CD4-positive, alpha-beta T cell treated with Interleukin-15 for 1 hour (primary cell): ENCODE measurements around the gene PGBD5.

ENCODE experiments used
- DNase-seq: peaks from one replicate; pipeline ENCODE4 v3.0.0-alpha.2; 2020

The PGBD5 gene

DNA sequence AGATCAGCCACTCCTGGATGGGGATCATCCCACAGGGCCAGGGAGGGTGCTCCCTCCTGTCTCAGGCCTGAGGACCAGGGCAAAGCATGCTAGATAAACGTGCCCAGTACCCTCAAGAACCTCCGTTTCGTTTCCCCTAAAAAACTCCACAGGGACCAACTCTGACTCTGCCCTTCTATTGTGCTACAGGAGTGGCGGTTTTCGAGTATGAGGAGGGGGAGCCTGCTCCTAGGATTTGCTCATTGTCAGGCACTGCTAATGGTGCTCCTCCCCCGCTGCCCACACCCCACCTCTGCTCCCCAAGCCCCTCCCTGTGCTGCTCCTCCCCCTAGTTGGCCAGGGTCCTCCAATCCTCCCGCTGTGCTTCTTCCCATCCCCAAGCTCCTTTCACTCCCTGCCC is 32.0 kb downstream of the PGBD5 start:
- no peak for DNase-seq

DNA sequence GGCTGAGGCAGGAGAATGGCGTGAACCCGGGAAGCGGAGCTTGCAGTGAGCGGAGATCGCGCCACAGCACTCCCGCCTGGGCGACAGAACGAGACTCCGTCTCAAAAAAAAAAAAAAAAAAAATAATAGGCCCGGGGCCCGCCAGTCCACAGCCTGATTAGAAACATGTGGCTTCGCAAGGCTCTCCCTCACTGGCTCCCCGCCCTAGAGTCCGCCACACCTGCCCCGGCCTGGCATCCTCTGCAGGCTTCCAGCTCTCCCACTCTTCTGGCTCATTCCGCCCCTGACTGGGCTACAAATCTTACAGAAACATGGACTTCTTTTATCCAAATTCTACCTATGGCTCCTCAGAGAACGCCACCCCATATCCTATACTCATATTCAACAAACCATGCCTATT is 32.4 kb downstream of the PGBD5 start:
- DNase-seq: no peak

DNA sequence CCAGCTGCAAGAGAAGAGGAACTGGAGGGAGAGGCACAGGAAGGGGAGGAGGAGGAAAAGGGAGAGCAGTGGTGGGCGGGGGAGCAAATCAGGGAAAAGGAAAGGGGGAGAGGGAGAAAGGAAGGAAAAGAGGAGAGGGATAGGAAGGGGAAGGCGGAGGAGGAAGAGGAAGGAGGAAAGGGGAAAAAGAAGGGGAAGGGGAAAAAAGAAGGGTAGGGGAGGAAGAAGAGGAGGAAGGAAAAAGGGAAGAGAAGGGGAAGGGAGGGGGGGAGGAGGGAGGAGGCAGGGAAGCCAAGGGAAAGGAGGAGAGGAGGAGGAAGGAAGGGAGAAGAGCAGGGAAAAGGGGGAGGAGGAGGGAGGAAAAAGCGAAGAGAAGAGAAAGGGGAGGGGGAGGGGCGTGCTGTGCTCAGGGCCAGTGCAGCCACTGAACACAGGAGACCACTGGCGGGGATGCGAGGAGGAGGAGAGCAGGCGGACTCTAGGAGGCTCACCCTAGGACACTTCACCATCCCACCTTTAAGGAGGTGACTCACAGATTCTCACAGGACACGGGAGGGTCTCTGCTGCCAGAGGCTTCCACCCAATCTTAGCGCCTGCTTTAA is 33.1 kb downstream of the PGBD5 start:
- no peak for DNase-seq

DNA sequence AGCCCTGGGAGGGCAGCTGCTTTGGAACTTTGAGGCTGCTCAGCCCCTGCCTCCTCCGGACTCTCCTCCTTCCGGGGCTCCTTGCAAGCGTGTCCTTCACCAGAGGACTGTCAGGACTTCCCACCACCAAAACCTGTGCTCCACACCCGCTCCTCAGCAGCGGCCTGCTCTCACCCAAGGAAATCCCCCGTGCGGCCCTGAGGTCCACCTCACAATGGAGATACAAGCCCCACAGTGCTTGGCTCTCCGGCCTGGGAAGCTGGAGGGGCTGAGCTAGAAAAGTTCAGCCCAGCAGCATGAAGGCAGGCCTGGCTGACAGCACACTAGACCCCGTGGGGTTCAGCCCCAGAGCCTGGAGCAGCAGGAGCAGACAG is 33.6 kb downstream of the PGBD5 start:
- no peak for DNase-seq

DNA sequence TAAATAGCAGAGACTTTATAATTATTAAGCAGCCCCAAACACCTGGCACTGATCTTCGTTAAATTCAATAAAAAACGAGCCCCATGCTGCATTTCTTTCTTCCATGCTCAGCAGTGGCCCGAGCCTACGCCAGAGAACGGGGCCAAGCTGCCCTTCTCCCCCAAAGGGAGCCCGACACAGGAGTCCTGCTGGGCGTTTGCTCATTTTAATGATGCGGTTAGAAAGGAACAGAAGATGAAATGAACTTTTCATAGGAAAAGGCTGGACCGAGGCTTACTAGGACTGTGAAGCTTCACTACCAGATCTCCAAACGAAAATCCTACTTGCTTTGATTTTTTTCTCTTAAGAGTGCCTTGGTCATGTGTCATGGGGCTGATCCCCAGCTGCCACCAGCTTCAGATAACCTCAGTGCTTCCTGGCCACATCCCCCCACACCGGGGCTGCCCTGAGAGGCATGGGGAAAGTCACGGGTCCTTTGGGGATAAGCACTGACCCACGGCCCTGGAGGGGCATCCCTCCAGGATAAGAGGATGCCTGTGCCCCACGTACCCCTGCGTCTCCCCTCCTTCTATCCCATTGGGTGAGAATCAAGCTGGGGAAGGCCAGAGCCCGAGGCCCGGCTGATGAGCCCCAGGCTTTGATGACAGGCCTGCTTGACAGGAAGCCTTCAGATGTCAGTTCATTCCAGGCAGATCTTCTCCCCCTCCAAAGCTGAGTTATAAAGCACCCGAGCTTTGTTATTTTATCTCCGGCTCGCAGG is 34.2 kb downstream of the PGBD5 start:
- no peak for DNase-seq

DNA sequence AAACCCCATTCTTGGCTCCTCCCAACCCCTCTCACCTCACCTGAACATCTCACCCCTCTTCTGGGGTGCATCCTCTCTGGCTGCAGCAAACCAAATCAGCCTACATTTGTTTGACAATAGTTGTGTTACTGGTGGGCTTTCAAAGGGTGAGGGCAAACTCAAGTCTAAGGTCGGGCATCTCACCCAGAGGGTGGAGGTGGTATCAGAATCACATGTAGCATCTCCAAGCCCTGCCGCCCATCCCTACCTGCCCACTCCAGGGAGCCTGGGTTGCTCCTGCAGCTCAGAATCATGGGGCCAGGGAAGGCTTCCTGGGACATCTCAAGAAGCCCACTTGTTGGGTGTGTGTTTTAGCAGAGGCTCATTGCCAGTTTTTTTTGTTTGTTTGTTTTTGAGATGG is 35.8 kb downstream of the PGBD5 start:
- no peak for DNase-seq

DNA sequence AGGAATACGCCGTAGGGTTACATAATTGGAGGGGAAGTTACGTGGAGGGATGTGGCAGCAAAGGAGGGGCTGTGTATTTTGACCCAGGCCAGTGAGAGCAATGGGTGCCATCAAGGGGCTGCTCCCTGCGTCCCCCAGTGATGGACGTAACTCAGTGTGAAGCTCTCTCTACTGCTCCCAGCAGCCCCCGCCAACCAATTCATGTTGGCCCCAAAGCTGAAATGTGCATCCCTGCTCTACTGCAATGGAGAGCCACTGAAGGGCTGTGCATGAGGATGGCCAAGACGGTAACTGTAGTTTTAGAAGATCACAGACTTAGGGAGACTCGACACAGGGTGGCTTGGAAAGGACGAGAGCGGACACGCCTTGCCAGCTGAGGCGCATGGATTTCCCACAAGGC is 38.3 kb downstream of the PGBD5 start:
- DNase-seq: no peak

DNA sequence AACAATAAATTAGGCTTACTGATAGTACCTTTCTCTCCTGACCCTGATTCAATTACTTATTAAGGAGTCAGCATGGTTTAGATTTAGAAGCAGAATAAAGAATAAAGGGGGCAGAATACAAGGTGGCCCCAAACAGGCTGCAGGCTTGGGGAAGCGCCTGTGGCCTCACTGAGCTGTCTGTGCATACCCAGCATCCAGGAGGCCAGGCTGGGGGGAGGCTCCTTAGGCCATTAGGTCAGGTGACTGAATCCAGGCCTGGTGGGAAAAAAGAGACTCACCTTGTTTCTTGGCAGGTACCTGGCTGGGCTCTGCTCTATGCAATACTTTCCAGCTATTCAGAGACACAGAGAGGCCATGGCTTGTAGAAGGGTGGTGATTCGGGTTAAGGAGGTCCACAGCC is 38.8 kb downstream of the PGBD5 start:
- DNase-seq: no peak

DNA sequence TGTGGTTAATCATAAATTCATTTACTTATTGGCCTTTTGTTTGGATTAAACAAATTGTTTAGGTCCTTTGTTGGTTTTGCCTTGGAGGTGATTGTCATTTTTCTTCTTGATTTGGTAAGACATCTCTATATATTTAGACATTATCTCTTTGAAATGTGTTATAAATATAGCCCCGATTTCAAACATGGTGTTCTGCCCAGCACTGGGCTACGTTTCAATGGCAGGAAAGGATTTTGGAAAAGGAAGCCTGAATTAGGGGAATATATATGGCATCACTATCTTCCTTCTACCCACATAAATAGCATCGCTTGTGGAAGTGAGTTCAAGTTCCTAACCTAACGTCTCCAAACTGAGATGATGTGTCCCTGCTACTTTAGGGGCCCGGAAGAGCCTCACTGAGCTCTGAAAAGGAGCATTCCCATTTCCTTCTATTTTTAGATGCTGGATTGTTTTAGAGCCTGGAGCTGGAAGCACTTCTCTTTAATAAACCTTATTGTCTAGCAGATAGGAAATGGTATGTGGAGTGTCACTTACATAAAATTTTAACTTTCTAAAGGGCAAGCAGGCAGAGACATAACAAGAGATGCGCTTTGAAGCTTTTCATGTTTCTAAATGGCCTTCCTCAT is 39.4 kb downstream of the PGBD5 start:
- no peak for DNase-seq

DNA sequence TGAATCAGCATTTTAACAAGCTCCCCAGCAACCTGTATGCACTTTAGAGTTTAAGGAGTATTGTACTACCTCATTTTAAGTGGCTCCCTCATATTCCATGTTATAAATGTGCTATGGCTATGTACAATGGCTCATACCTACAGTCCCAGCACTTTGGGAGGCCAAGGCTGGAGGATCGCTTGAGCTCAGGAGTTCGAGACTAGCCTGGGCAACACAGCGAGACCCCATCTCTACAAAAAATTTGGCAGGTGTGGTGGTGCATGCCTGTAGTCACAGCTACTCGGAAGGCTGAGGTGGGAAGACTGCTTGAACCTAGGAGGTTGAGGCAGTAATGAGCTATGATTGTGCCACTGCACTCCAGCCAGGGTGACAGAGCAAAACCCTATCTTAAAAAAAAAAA is 40.2 kb downstream of the PGBD5 start:
- no peak for DNase-seq

DNA sequence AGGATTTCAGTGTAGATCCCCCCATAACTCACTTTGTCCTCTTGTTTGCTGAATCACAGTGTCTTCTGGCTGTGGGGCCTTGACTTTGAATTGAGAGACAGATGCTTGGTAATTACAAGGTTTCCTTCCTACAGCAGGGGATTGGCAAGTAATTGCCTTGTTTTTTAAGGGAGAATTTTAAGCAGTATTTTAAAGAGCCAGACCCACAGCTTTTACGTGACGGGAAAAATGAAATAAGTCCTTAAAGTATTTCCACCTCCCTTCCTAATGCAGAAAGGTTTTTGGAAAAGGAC is 41.0 kb downstream of the PGBD5 start:
- no peak for DNase-seq

DNA sequence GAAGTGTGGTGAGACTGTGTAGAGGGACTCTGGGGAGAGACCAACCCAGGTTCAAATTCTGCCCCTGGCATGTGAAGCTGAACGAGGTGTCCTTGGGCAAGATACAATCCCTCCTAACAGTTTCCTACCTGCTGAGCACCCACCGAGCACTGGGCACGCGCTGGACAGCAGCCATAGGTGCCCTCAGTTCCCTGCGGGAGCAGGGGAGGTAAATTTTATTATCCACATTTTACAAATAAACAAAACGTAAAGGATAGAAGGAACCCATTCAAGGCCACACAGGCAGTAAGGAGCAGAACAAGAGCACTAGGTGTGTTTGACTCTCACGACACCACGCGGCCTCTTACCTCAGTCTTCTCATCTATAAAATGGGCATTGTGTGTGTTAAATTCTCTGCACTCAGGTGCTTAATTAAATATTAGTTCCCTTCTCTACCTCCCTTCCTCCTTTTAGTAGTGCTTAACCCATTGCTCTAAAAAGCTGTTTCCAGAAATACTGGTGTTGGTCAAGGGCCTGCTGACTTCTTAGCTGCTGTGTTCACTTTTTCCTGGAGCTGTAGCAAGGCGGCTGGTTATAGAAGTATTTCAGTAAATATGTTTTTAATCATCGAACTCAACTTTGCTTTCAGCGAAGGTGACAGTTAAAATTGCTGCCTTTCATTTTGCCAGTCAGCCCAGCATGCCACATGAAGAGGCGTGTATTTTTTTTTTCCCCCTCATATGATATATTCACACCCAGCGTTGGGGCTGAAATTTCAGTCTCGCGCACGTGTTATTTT is 41.6 kb downstream of the PGBD5 start:
- DNase-seq: no peak

DNA sequence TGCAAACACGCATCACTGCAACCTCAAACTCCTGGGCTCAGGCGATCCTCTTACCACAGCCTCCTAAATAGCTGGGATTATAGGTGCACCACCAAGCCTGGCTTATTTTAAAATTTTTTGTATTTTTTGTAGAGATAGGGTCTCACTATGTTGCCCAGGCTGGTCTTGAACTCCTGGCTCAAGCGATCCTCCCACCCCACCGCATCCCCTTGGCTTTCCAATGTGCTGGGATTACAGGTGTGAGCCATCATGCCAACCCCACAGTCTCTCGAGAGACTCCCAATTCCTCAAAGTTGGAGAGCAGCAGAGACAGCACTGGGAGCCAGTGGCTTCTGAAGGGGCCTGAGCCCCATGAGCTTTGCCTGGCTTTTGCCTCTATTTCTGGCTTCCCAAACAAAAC is 42.7 kb downstream of the PGBD5 start:
- no peak for DNase-seq

DNA sequence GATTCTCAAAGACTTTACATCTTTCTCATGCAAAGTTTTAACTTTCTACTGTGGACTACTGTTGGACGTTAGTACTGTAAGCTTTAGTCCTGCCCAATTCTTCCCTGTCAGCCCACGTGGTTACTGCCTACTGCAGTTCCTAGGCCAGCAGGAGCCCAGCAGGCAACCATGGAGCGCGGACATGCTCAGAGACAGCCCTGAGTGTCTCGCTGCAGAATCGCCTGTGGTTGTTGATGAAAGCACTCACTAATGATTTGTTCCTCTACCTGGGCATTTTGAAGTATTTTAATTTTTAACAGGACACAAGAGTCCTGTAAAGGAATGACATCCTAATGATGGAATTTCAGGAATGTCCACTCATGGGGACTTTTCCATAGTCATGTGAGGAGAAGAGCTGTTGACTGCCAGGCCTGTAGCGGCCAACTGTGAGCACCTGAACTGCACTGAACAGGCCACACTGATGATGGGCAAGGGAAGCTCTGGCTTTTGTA is 44.1 kb downstream of the PGBD5 start:
- no peak for DNase-seq

DNA sequence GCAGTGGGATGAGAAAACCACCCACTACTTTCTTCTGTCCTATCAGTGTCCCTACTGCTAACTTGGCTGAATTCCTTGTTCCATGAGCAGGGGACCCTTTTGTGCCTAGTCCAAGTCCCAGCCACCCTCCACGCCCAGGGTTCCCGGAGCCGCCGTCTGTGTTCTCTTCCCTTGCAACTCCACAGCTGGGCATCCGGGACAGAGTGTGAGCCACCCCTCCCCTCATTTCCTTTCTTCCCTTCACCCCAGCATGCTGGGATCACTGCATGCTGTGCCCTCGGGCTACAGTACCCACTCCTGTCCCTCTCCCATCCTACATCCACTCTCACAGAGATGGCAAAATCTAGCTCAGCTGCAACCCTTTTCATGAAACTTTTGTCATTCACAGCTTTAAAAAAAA is 44.5 kb downstream of the PGBD5 start:
- DNase-seq: no peak

DNA sequence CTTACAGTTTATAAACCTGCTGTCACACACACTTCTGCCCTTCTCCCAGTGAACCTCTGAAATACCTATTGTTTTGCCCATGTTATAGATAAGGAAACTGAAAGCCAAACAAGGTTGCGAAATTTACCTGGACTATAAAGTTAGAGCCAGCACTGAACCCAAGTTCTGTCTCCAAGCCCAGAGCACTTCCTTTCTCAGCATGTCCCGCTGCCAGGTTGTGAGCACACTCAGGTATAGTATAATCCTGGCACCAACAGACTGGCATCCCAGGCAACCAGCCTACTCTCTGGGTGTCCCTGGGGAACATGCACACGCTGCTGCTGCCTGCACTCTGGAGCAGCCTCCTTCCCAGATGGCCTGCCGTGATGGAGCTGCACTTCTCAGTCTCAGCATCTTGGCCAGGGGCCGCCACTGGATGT is 45.1 kb downstream of the PGBD5 start:
- no peak for DNase-seq

DNA sequence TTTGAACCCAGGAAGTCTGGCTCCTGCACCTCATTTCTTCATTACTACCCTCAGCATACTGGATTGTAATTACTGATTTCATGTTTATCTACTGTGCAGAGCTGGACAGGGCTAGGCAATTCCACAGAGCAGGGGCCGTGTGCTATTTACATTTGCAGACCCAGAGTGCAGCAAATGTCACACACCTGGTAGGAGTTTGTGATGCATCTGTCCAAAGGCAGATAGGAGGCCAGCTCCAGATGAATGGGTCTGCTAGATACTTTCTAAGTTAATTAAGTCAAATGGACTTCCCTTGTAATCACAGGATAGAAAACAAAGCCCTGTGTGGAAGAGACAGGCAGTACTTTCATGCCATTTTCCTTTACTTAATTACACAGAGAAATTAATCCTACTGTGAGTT is 46.2 kb downstream of the PGBD5 start:
- DNase-seq: no peak

DNA sequence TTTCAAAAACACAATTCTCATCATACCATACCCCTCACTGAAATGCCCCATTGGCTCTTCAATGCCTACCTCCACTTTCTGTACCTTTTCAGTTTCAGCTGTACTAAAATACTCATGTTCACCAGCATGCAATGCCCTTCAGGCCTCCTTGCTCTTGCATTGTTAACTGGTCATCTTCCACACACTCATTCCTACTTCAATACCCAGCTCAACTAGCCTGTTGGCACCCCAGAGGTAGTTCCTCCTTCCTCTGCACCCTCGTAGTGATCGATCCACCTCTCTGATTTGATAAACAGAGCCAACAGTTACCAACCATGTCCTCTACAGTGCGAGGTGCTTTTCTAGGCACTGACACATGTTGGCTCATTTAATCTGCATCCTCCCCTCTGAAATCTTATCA is 46.7 kb downstream of the PGBD5 start:
- DNase-seq: no peak

DNA sequence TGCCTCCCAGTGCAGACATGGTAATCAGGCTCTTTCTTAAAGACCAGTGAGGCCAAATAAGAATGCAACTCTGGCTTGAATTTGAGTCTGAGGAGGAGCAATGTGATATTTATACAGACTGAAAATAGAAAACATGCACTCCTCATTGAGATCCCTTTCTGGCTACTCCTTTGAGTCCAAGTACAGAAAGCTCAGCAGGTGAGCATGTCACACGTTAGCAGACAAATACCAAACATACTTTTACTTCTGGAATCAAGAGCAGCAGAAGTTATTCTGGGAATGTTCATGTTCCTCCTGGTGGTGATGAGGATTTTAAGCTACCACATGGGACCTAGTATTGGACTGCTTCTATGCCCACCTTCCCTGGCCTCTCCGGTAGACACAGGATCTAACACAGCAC is 48.3 kb downstream of the PGBD5 start:
- no peak for DNase-seq

DNA sequence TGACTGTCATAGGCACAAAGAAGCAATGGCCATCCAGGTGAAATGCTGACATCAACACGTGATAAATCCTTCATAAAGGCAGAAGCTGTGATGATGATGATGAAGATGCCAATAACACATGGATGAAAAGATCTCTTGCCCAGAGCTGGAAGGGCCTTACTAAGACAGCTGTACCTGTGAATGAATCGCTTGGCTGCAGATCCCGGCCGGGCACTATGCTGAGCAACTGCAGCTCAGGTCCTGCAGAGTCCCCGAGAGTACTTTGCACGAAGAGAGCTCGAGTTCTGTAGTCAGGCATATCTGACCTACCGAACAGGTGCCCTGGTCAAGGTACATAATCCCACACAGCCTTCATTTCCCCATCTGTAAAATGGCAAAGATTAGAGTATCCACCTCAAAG is 48.8 kb downstream of the PGBD5 start:
- DNase-seq: no peak

DNA sequence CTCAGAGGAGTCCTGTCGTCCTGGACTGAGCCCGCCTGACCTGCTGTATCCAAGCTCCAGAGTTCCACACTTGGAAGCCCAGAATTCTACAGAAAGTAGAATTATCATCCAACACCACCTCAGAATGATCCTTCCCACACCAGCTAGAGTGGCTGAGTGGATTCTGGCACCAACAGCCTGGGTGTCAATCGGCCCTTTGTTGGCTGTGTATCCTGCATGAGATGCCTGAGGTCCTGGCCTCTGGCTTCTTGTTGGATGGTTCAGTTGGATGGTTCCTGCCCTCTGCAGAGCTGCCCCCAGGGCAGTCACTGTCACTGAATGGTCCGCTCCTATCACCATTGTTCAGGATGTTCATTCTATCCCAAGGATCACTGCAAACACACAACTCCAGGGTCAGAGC is 49.8 kb downstream of the PGBD5 start:
- no peak for DNase-seq

DNA sequence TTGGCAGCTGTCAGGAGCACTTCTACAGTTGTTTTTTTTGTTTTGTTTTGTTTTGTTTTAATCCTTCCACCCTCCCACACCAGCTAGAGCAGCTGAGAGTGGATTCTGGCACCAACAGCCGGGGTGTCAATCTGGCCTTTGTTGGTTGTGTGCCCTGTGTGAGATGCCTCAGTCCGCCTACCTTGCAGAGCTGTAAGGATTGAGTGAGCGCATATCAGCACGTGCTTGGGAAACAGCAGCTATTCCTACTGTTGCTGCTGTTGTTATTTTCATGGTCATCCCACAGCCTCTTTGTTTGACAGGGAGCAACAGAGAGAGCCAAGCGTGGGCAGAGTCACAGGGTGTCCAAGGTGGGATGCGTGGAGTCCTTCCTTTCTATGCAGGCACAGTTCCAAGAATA is 50.4 kb downstream of the PGBD5 start:
- no peak for DNase-seq

DNA sequence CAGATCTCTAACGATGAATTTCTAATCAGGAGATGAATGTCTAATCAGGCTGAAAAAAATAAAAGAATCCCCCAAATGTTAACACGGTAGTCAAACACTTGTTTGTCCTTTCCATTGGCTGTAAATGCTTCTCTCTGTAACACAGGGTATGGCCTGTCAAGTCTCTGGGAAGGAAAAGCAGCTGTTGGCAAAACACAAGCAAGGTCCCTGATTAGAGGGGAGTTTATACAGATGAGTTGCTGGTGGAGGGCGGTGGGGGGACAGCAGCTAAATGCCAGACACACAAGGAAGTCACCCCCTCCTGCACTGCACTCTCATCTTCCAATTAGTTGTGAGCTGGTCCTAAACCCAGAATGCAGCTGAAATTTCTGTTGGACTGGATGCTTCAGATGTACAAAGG is 51.0 kb downstream of the PGBD5 start:
- DNase-seq: no peak
